Hippocampal formation (tissue), 2 donors: ENCODE measurements around the gene FBXW8.

Experiments
- DNase-seq, 2 donors: peaks; one replicate each; lab custom pipeline; 2025; lab: John Stamatoyannopoulos, UW

The FBXW8 gene

GRCh38 chr12:116926283-116927243 lies 15.8 kb downstream of the FBXW8 start:
- DNase-seq: no peak

GRCh38 chr12:116927244-116927940 lies 16.6 kb downstream of the FBXW8 start:
- no peak for DNase-seq

- no peak for DNase-seq
Observed at GRCh38 chr12:116928504-116928903, 17.8 kb downstream of the FBXW8 start.

- no peak for DNase-seq
Observed at GRCh38 chr12:116929885-116930284, 19.1 kb downstream of the FBXW8 start.

- no peak for DNase-seq
Observed at GRCh38 chr12:116931665-116932064, 20.9 kb downstream of the FBXW8 start.

GRCh38 chr12:116933091-116933490 lies 22.3 kb downstream of the FBXW8 start:
- DNase-seq: no peak

GRCh38 chr12:116933512-116934246 lies 22.9 kb downstream of the FBXW8 start:
- no peak for DNase-seq

- no peak for DNase-seq
Observed at GRCh38 chr12:116934908-116935705, 24.4 kb downstream of the FBXW8 start.

GRCh38 chr12:116937640-116938039 lies 26.9 kb downstream of the FBXW8 start:
- no peak for DNase-seq

- no peak for DNase-seq
Observed at GRCh38 chr12:116939734-116940133, 29.0 kb downstream of the FBXW8 start.

- no peak for DNase-seq
Observed at GRCh38 chr12:116941188-116941587, 30.4 kb downstream of the FBXW8 start.

GRCh38 chr12:116943419-116944372 lies 32.9 kb downstream of the FBXW8 start:
- no peak for DNase-seq

- DNase-seq: no peak
Observed at GRCh38 chr12:116945886-116946550, 35.3 kb downstream of the FBXW8 start.

GRCh38 chr12:116948298-116948697 lies 37.5 kb downstream of the FBXW8 start:
- no peak for DNase-seq

GRCh38 chr12:116950628-116951325 lies 40.0 kb downstream of the FBXW8 start:
- DNase-seq: no peak

- DNase-seq: no peak
Observed at GRCh38 chr12:116954710-116955381, 44.1 kb downstream of the FBXW8 start.

- no peak for DNase-seq
Observed at GRCh38 chr12:116955382-116956021, 44.8 kb downstream of the FBXW8 start.
